Measurements from ENCODE around the gene SULT2A1.

GRCh38 chr19:47896019-47896418, 9.9 kb upstream of the SULT2A1 start:
- TF ChIP-seq CTCF (IDR thresholded peaks at IDR 0.05; ENCODE audit: borderline replicate concordance, extremely low read depth, low read length, poor library complexity, severe bottlenecking) (no peak), EZH2 (IDR thresholded peaks at IDR 0.05; ENCODE audit: borderline replicate concordance, low read depth, low read length, severe bottlenecking) (no peak)
